HEK293 (cell line): ENCODE measurements around the gene ANGPTL4.
"Not testable (repeated sequence)": the region's sequence is repeated elsewhere in the genome, so short reads cannot be mapped to it uniquely, and the experiment has no call there.

Experiments
- YY1 ChIP-seq: fragments of 450-650 bp; formaldehyde crosslinking; IDR thresholded peaks from 2 replicates; pipeline ENCODE4 v1.5.1; 2018; ENCODE audit warnings: missing biosample characterization, missing genetic modification characterization
- ZNF221 ChIP-seq: fragments of 450-650 bp; formaldehyde crosslinking; IDR thresholded peaks from 2 replicates; pipeline ENCODE4 v1.5.1; 2017; ENCODE audit warnings: missing biosample characterization, missing genetic modification characterization, borderline replicate concordance
- ZNF501 ChIP-seq: fragments of 450-650 bp; formaldehyde crosslinking; IDR thresholded peaks from 2 replicates; pipeline ENCODE4 v1.5.1; 2016; ENCODE audit warnings: missing biosample characterization, missing genetic modification characterization
- ZNF701 ChIP-seq: fragments of 450-650 bp; formaldehyde crosslinking; IDR thresholded peaks from 2 replicates; pipeline ENCODE4 v1.5.1; 2016; ENCODE audit warnings: missing biosample characterization, missing genetic modification characterization
- TF ChIP-seq, protein P1 (sequence below): fragments of 450-650 bp; formaldehyde crosslinking; IDR thresholded peaks from 2 replicates; pipeline ENCODE4 v1.5.1; 2016; ENCODE audit warnings: missing biosample characterization, missing genetic modification characterization
- TF ChIP-seq, protein P2 (sequence below): fragments of 450-650 bp; formaldehyde crosslinking; conservative IDR thresholded peaks from 2 replicates; pipeline ENCODE4 v1.5.1; 2016; ENCODE audit warnings: low read depth, missing biosample characterization, missing genetic modification characterization

- not testable (repeated sequence) for TF ChIP-seq ZNF221 (tag by site-specific recombination); ZNF501; YY1 (tag by site-specific recombination); ZNF701
- TF ChIP-seq, protein P1, sequence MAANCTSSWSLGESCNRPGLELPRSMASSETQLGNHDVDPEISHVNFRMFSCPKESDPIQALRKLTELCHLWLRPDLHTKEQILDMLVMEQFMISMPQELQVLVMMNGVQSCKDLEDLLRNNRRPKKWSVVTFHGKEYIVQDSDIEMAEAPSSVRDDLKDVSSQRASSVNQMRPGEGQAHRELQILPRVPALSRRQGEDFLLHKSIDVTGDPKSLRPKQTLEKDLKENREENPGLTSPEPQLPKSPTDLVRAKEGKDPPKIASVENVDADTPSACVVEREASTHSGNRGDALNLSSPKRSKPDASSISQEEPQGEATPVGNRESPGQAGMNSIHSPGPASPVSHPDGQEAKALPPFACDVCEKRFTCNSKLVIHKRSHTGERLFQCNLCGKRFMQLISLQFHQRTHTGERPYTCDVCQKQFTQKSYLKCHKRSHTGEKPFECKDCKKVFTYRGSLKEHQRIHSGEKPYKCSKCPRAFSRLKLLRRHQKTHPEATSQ (tag by site-specific recombination), result not testable (repeated sequence)
- TF ChIP-seq, protein P2, sequence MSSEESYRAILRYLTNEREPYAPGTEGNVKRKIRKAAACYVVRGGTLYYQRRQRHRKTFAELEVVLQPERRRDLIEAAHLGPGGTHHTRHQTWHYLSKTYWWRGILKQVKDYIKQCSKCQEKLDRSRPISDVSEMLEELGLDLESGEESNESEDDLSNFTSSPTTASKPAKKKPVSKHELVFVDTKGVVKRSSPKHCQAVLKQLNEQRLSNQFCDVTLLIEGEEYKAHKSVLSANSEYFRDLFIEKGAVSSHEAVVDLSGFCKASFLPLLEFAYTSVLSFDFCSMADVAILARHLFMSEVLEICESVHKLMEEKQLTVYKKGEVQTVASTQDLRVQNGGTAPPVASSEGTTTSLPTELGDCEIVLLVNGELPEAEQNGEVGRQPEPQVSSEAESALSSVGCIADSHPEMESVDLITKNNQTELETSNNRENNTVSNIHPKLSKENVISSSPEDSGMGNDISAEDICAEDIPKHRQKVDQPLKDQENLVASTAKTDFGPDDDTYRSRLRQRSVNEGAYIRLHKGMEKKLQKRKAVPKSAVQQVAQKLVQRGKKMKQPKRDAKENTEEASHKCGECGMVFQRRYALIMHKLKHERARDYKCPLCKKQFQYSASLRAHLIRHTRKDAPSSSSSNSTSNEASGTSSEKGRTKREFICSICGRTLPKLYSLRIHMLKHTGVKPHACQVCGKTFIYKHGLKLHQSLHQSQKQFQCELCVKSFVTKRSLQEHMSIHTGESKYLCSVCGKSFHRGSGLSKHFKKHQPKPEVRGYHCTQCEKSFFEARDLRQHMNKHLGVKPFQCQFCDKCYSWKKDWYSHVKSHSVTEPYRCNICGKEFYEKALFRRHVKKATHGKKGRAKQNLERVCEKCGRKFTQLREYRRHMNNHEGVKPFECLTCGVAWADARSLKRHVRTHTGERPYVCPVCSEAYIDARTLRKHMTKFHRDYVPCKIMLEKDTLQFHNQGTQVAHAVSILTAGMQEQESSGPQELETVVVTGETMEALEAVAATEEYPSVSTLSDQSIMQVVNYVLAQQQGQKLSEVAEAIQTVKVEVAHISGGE (tag by site-specific recombination), result not testable (repeated sequence)
Observed at GRCh38 chr19:8314981-8315640, 48.8 kb upstream of the ANGPTL4 start.
